Activated CD8-positive, alpha-beta T cell treated with anti-CD3 and anti-CD28 coated beads, Interleukin-2, amount 10 ng/mL, durations not matched to agents 7 days and 5 days (primary cell): ENCODE data around the gene PRPF6. TPM values are rescaled to one million over a fixed set of nuclear protein-coding genes. Genes with fewer than 3 reads are reported as not detected.

Experiments
- ATAC-seq: fragments of 150-1000 bp; cut with Tn5 transposase; one replicate; pipeline ENCODE4 v1.10.0; 2021; ENCODE audit warnings: moderate library complexity
- CTCF ChIA-PET: fragments of 350-600 bp; sonication (Branson Sonifier 250); formaldehyde crosslinking; loops from one replicate; lab custom pipeline; 2021; ENCODE audit warnings: antibody characterized with exemption; lab: Charles Lee
- POLR2A ChIA-PET: fragments of 350-600 bp; sonication (Branson Sonifier 250); formaldehyde crosslinking; loops from one replicate; lab custom pipeline; 2021; ENCODE audit warnings: antibody characterized with exemption; lab: Charles Lee
- DNase-seq: peaks from one replicate; pipeline ENCODE4 v3.0.0-alpha.2; 2020
- H3K27ac Mint-ChIP-seq: one replicate; pipeline ENCODE4 v1.8.0; 2021; ENCODE audit warnings: mild to moderate bottlenecking, mixed read lengths
- H3K27me3 Mint-ChIP-seq: one replicate; pipeline ENCODE4 v1.8.0; 2021; ENCODE audit warnings: low read depth, mixed read lengths
- H3K36me3 Mint-ChIP-seq: one replicate; pipeline ENCODE4 v1.8.0; 2021; ENCODE audit warnings: low read depth, mixed read lengths
- H3K4me1 Mint-ChIP-seq: one replicate; pipeline ENCODE4 v1.8.0; 2021; ENCODE audit warnings: low read depth, mixed read lengths
- H3K4me3 Mint-ChIP-seq: one replicate; pipeline ENCODE4 v1.8.0; 2021; ENCODE audit warnings: mild to moderate bottlenecking, mixed read lengths
- H3K9me3 Mint-ChIP-seq: one replicate; pipeline ENCODE4 v1.8.0; 2022; ENCODE audit warnings: mixed read lengths; ENCODE audit not compliant: insufficient read depth
- total RNA-seq, 2 experiments: library from RNA; stranded (reverse); gene quantifications; one replicate each; pipeline ENCODE4 v1.2.3, GENCODE V29; 2021

The PRPF6 gene
- total RNA-seq, 2 experiments from 2014 or later = 64.7 to 68.3 TPM

GRCh38 chr20:64055893-64056638, 75.1 kb downstream of the PRPF6 start:
- peaks cover 37% of the 10 kb centered on the region for H3K4me1 Mint-ChIP-seq

GRCh38 chr20:64056639-64056888, 75.6 kb downstream of the PRPF6 start:
- peaks cover 6% of the 10 kb centered on the region for H3K27me3 Mint-ChIP-seq
- H3K4me3 Mint-ChIP-seq = no peak overlapping the region
- H3K36me3 Mint-ChIP-seq = no peaks in the 10 kb centered on the region
- DNase-seq (no peak), ATAC-seq (no peak)
- H3K9me3 Mint-ChIP-seq = no peaks in the 10 kb centered on the region
- H3K27ac Mint-ChIP-seq = no peak overlapping the region
- peaks cover 37% of the 10 kb centered on the region for H3K4me1 Mint-ChIP-seq
- CTCF ChIA-PET = interaction anchor here (3.1 to 3.5 kb wide), 2 partner anchors 17 to 76 kb away, joined by 19 to 24 read pairs; partner anchors contain the start of genes PRPF6 and SAMD10
- POLR2A ChIA-PET = no interaction called here

More at GRCh38 chr20:64055893-64056638, 75.1 kb downstream of the PRPF6 start:
- no peak overlapping the region for H3K4me3 Mint-ChIP-seq
- ChIA-PET POLR2A (interaction anchor here (1.5 kb wide), 1 partner anchor 19 kb away, joined by 3 read pairs; no protein-coding TSS in a partner anchor), CTCF (interaction anchor here (3.1 to 3.5 kb wide), 2 partner anchors 16 to 76 kb away, joined by 19 to 24 read pairs; partner anchors contain the start of genes PRPF6 and SAMD10)
- H3K9me3 Mint-ChIP-seq = no peaks in the 10 kb centered on the region
- H3K27ac Mint-ChIP-seq = no peak overlapping the region
- no peak for DNase-seq
- no peaks in the 10 kb centered on the region for H3K36me3 Mint-ChIP-seq
- ATAC-seq = no peak
- H3K27me3 Mint-ChIP-seq = peaks cover 8% of the 10 kb centered on the region

GRCh38 chr20:64056889-64057627, 76.1 kb downstream of the PRPF6 start:
- Mint-ChIP-seq H3K4me1 (peaks cover 42% of the 10 kb centered on the region), H3K27ac (peak overlapping the region; percentile 86)
- peak; percentile 49 for ATAC-seq

GRCh38 chr20:64057628-64058498, 76.9 kb downstream of the PRPF6 start:
- Mint-ChIP-seq H3K4me1 (peaks cover 44% of the 10 kb centered on the region), H3K9me3 (no peaks in the 10 kb centered on the region), H3K36me3 (no peaks in the 10 kb centered on the region), H3K27me3 (peaks cover 4% of the 10 kb centered on the region), H3K4me3 (peak overlapping the region; percentile 75), H3K27ac (peak overlapping the region; percentile 86)
- peak; percentile 88 for DNase-seq
- POLR2A ChIA-PET = interaction anchor here (0.9 kb wide), 1 partner anchor 19 kb away, joined by 6 read pairs; no protein-coding TSS in a partner anchor
- CTCF ChIA-PET = interaction anchor here (0.7 to 3.5 kb wide), 12 partner anchors 9 to 416 kb away, joined by 3 to 24 read pairs (median 4); partner anchors contain the start of genes ARFRP1, LKAAEAR1, PRPF6 and SAMD10
- peak; percentile 85 for ATAC-seq

More at GRCh38 chr20:64056889-64057627, 76.1 kb downstream of the PRPF6 start:
- Mint-ChIP-seq H3K4me3 (peak overlapping the region; percentile 75), H3K9me3 (no peaks in the 10 kb centered on the region), H3K27me3 (peaks cover 4% of the 10 kb centered on the region), H3K36me3 (no peaks in the 10 kb centered on the region)
- ChIA-PET CTCF (interaction anchor here (0.7 to 3.5 kb wide), 11 partner anchors 9 to 415 kb away, joined by 3 to 24 read pairs (median 4); partner anchors contain the start of genes ARFRP1, LKAAEAR1, PRPF6 and SAMD10), POLR2A (interaction anchor here (0.9 kb wide), 1 partner anchor 19 kb away, joined by 6 read pairs; no protein-coding TSS in a partner anchor)
- peak; percentile 51 for DNase-seq

- ATAC-seq (no peak), DNase-seq (no peak)
- Mint-ChIP-seq H3K27me3 (no peaks in the 10 kb centered on the region), H3K27ac (peak overlapping the region; percentile 25), H3K4me3 (peak overlapping the region; percentile 75), H3K4me1 (peaks cover 41% of the 10 kb centered on the region), H3K9me3 (no peaks in the 10 kb centered on the region), H3K36me3 (no peaks in the 10 kb centered on the region)
- ChIA-PET CTCF (interaction anchor here (1.3 to 3.5 kb wide), 4 partner anchors 14 to 78 kb away, joined by 3 to 24 read pairs (median 14); partner anchors contain the start of genes PRPF6 and SAMD10), POLR2A (no interaction called here)
Observed at GRCh38 chr20:64058536-64058935, 77.6 kb downstream of the PRPF6 start.

GRCh38 chr20:64062276-64062595, 81.3 kb downstream of the PRPF6 start:
- CTCF ChIA-PET = interaction anchor here (1.0 to 3.8 kb wide), 4 partner anchors 9 to 524 kb away, joined by 3 to 20 read pairs (median 4); no protein-coding TSS in a partner anchor
- no peaks in the 10 kb centered on the region for H3K36me3 Mint-ChIP-seq

GRCh38 chr20:64062596-64063388, 81.9 kb downstream of the PRPF6 start, which contains the start of gene TCEA2:
TSS of gene TCEA2 (plus strand) at chr20:64063198. CDS start at chr20:64063313, 115 bp downstream.
- Mint-ChIP-seq H3K4me1 (peaks cover 56% of the 10 kb centered on the region), H3K36me3 (no peaks in the 10 kb centered on the region)
- POLR2A ChIA-PET = interaction anchor here (0.7 to 1.2 kb wide), 4 partner anchors 10 to 288 kb away, joined by 3 read pairs; no protein-coding TSS in a partner anchor

More at GRCh38 chr20:64062276-64062595, 81.3 kb downstream of the PRPF6 start:
- Mint-ChIP-seq H3K4me1 (peaks cover 57% of the 10 kb centered on the region), H3K27ac (peak overlapping the region; percentile 14), H3K27me3 (no peaks in the 10 kb centered on the region), H3K9me3 (no peaks in the 10 kb centered on the region), H3K4me3 (peak overlapping the region; percentile 85)
- DNase-seq (no peak), ATAC-seq (no peak)
- POLR2A ChIA-PET = interaction anchor here (1.0 to 1.2 kb wide), 3 partner anchors 9 to 198 kb away, joined by 3 read pairs; no protein-coding TSS in a partner anchor

GRCh38 chr20:64063389-64064144, 82.6 kb downstream of the PRPF6 start:
- Mint-ChIP-seq H3K9me3 (no peaks in the 10 kb centered on the region), H3K4me3 (peak overlapping the region; percentile 85), H3K27ac (peak overlapping the region; percentile 86), H3K4me1 (peaks cover 58% of the 10 kb centered on the region), H3K27me3 (no peaks in the 10 kb centered on the region), H3K36me3 (no peaks in the 10 kb centered on the region)
- ATAC-seq (no peak), DNase-seq (no peak)
- POLR2A ChIA-PET = interaction anchor here (0.6 to 1.0 kb wide), 5 partner anchors 24 to 356 kb away, joined by 3 to 5 read pairs (median 3); partner anchors contain the start of genes ARFRP1 and ZGPAT
- CTCF ChIA-PET = interaction anchor here (0.7 to 3.8 kb wide), 6 partner anchors 10 to 526 kb away, joined by 3 to 20 read pairs (median 4); partner anchors contain the start of genes PRPF6 and SAMD10

More at GRCh38 chr20:64062596-64063388, 81.9 kb downstream of the PRPF6 start, which contains the start of gene TCEA2:
- DNase-seq = peak; percentile 97
- H3K9me3 Mint-ChIP-seq = no peaks in the 10 kb centered on the region
- CTCF ChIA-PET = interaction anchor here (0.7 to 3.8 kb wide), 5 partner anchors 9 to 525 kb away, joined by 3 to 20 read pairs (median 3); partner anchors contain the start of gene PRPF6
- peak; percentile 82 for ATAC-seq
- H3K27ac Mint-ChIP-seq = peak within 1 kb of the TSS; percentile 86
- peak within 1 kb of the TSS; percentile 85 for H3K4me3 Mint-ChIP-seq
- H3K27me3 Mint-ChIP-seq = no peaks in the 10 kb centered on the region

GRCh38 chr20:64064145-64064698, 83.3 kb downstream of the PRPF6 start:
- Mint-ChIP-seq H3K9me3 (no peaks in the 10 kb centered on the region), H3K4me1 (peaks cover 61% of the 10 kb centered on the region), H3K27me3 (no peaks in the 10 kb centered on the region), H3K36me3 (no peaks in the 10 kb centered on the region), H3K4me3 (peak overlapping the region; percentile 85), H3K27ac (peak overlapping the region; percentile 86)
- ChIA-PET CTCF (interaction anchor here (1.0 to 1.8 kb wide), 3 partner anchors 20 to 84 kb away, joined by 3 to 7 read pairs (median 5); partner anchors contain the start of genes LKAAEAR1, PRPF6 and SAMD10), POLR2A (interaction anchor here (0.6 to 2.1 kb wide), 4 partner anchors 15 to 356 kb away, joined by 3 to 7 read pairs (median 4); partner anchors contain the start of genes ARFRP1, OPRL1, PRPF6 and RGS19)
- DNase-seq (no peak), ATAC-seq (no peak)
